GM12878 (cell line): Measurements from ENCODE around the gene PPM1E. TPM values are rescaled to one million over a fixed set of nuclear protein-coding genes. Genes with fewer than 3 reads are reported as not detected.

Experiments
- ATAC-seq: fragments of 200-7000 bp; cut with Tn5 transposase; 3 replicates; pipeline ENCODE4 v1.9.1; 2020; ENCODE audit warnings: mild to moderate bottlenecking, moderate library complexity
- BruUV-seq: library from RNA; stranded (reverse); fragments of 400-500 nt; replicated peaks from 2 replicates; lab custom pipeline; 2021; lab: Mats Ljungman, UMichigan
- CTCF ChIA-PET: fragments of 300-600 bp; sonication (Branson Sonifier 250); formaldehyde crosslinking; extraction: SDS; loops from one replicate; lab custom pipeline; 2021; ENCODE audit warnings: inconsistent platforms; lab: Yijun Ruan, JAX
- POLR2A ChIA-PET: fragments of 350-600 bp; formaldehyde crosslinking; extraction: SDS; loops from one replicate; lab custom pipeline; 2021; ENCODE audit warnings: inconsistent platforms; lab: Charles Lee
- RAD21 ChIA-PET: fragments of 300-600 bp; sonication (Branson Sonifier 250); formaldehyde crosslinking; loops from one replicate; lab custom pipeline; 2023; ENCODE audit warnings: antibody characterized with exemption; ENCODE audit not compliant: unreplicated experiment; lab: Charles Lee
- SMC1A ChIA-PET: fragments of 300-600 bp; sonication (Branson Sonifier 250); formaldehyde crosslinking; loops from one replicate; lab custom pipeline; 2023; ENCODE audit not compliant: unreplicated experiment, uncharacterized antibody; lab: Charles Lee
- DNase-seq: peaks from one replicate; pipeline ENCODE4 v3.0.0-alpha.2; 2011; ENCODE audit warnings: low read depth, low spot score
- FAIRE-seq: peaks from 3 replicates; lab custom pipeline; 2011; peaks lifted over from hg19 to GRCh38; lab: Jason Lieb, UNC
- H2AFZ ChIP-seq: 2 replicates; pipeline ENCODE4 v1.6.0; 2011; ENCODE audit warnings: low read depth, low read length, control low read depth; ENCODE audit not compliant: control insufficient read depth
- H3K27ac ChIP-seq: 2 replicates; pipeline ENCODE4 v1.5.1; 2011; ENCODE audit warnings: control low read depth; ENCODE audit not compliant: control insufficient read depth, insufficient read depth
- H3K27me3 ChIP-seq, 2 experiments: replicated peaks in 1 of 2; 2 replicates each; pipeline versions ENCODE4 v1.6.0 to v1.6.1; 2011; ENCODE audit warnings: low read length in 1 of 2; ENCODE audit not compliant: control insufficient read depth in 2 of 2, insufficient read depth in 2 of 2
- H3K36me3 ChIP-seq, 2 experiments: 2 replicates each; pipeline ENCODE4 v1.5.1; 2011; ENCODE audit warnings: low read length in 1 of 2; ENCODE audit not compliant: control insufficient read depth in 2 of 2, insufficient read depth in 2 of 2
- H3K4me1 ChIP-seq: 2 replicates; pipeline ENCODE4 v1.6.1; 2011; ENCODE audit warnings: mild to moderate bottlenecking, low read length, moderate library complexity, mixed read lengths; ENCODE audit not compliant: control insufficient read depth, insufficient read depth
- H3K4me2 ChIP-seq: 2 replicates; pipeline ENCODE4 v1.6.0; 2011; ENCODE audit warnings: control low read depth; ENCODE audit not compliant: control insufficient read depth, insufficient read depth
- H3K4me3 ChIP-seq: fragments of 200-600 bp; sonication (generic); 2 replicates; pipeline ENCODE4 v1.5.1; 2016
- H3K79me2 ChIP-seq: 2 replicates; pipeline ENCODE4 v1.6.0; 2011; ENCODE audit warnings: low read length; ENCODE audit not compliant: control insufficient read depth, insufficient read depth
- H3K9ac ChIP-seq: 2 replicates; pipeline ENCODE4 v1.8.0; 2011; ENCODE audit warnings: low read length, control low read depth, mixed read lengths; ENCODE audit not compliant: control insufficient read depth, insufficient read depth
- H3K9me3 ChIP-seq: replicated peaks from 3 replicates; pipeline ENCODE4 v1.5.1; 2011; ENCODE audit warnings: mild to moderate bottlenecking, low read length; ENCODE audit not compliant: control insufficient read depth, insufficient read depth
- H4K20me1 ChIP-seq: 2 replicates; pipeline ENCODE4 v1.6.0; 2011; ENCODE audit not compliant: control insufficient read depth, insufficient read depth
- BMI1 ChIP-seq: fragments of 450-650 bp; IDR thresholded peaks from 2 replicates; pipeline ENCODE4 v1.6.1; 2016; ENCODE audit warnings: mild to moderate bottlenecking, moderate library complexity, borderline replicate concordance
- FOS ChIP-seq: IDR thresholded peaks from 3 replicates; pipeline ENCODE4 v1.6.1; 2011; ENCODE audit warnings: borderline replicate concordance; ENCODE audit not compliant: insufficient read length; ENCODE audit errors: extremely low read depth
- JUNB ChIP-seq: IDR thresholded peaks from 2 replicates; pipeline ENCODE4 v1.6.1; 2016; ENCODE audit warnings: antibody characterized with exemption, mild to moderate bottlenecking
- NR2C2 ChIP-seq: IDR thresholded peaks from 2 replicates; pipeline ENCODE4 v1.6.1; 2011; ENCODE audit warnings: borderline replicate concordance, low read depth; ENCODE audit not compliant: control insufficient read depth, insufficient read length
- PAX8 ChIP-seq: fragments of 450-650 bp; IDR thresholded peaks from 2 replicates; pipeline ENCODE4 v1.6.1; 2017; ENCODE audit warnings: mild to moderate bottlenecking, moderate library complexity
- RFX5 ChIP-seq: IDR thresholded peaks from 2 replicates; pipeline ENCODE4 v1.6.1; 2011; ENCODE audit warnings: low read depth, low read length, improper control_type of control experiment
- SIX5 ChIP-seq: IDR thresholded peaks from 2 replicates; pipeline ENCODE4 v1.6.1; 2011; ENCODE audit warnings: mild to moderate bottlenecking, low read depth, low read length, moderate library complexity; ENCODE audit not compliant: severe bottlenecking
- SMARCA5 ChIP-seq: fragments of 450-650 bp; IDR thresholded peaks from 2 replicates; pipeline ENCODE4 v1.6.1; 2017; ENCODE audit warnings: mild to moderate bottlenecking
- ZZZ3 ChIP-seq: IDR thresholded peaks from 2 replicates; pipeline ENCODE4 v1.6.1; 2011; ENCODE audit warnings: low read depth; ENCODE audit not compliant: control insufficient read depth, insufficient read length
- WGBS: methylation state at CpG from one replicate; pipeline ENCODE4 v1.1.6; 2016; ENCODE audit warnings: low lambda C conversion rate; ENCODE audit not compliant: insufficient replicate concordance, insufficient coverage; ENCODE audit errors: missing lambda C conversion rate; 5-methylcytosine and 5-hydroxymethylcytosine counted together
- in situ Hi-C: fragments of 300-500 bp; cut with MboI; formaldehyde crosslinking; loops from 9 replicates; pipeline ENCODE4 v1.14.3; 2018; ENCODE audit warnings: mixed read lengths
- intact Hi-C: fragments of 100-400 bp; cut with micrococcal nuclease; formaldehyde crosslinking; loops from one replicate; pipeline ENCODE4 v1.14.2; 2022; ENCODE audit not compliant: unreplicated experiment
- polyA plus RNA-seq, 11 experiments: library from polyadenylated mRNA; depleted of rRNA in 4 of 11; unstranded in 6 of 11; stranded (reverse) in 5 of 11; fragments of >200 nt; fragmentation: Nextera tagmentation in 4 of 11; fragmentation: Illumina TruSeq in 1 of 11; extraction: Ambion mirVana in 4 of 11; extraction: Trizol in 1 of 11; gene quantifications; 1 replicate in 1 of 11; 2 replicates in 10 of 11; pipeline versions ENCODE4 v1.2.1 to v1.2.3, GENCODE V29; 2011 to 2016; ENCODE audit warnings: inconsistent platforms in 2 of 11, missing spikeins in 2 of 11, low read depth in 1 of 11
- total RNA-seq, 4 experiments: library from RNA; depleted of rRNA in 3 of 4; stranded (reverse); fragments of >200 nt in 3 of 4; fragmentation: Illumina TruSeq in 1 of 4; extraction: Trizol in 1 of 4; gene quantifications; 2 replicates each; pipeline versions ENCODE4 v1.2.1 to v1.2.3, GENCODE V29; 2013 to 2021
- TF ChIP-seq, protein P1 (sequence below): fragments of 450-650 bp; IDR thresholded peaks from 2 replicates; pipeline ENCODE4 v1.6.1; 2017; ENCODE audit warnings: mild to moderate bottlenecking, low read depth, inconsistent platforms; ENCODE audit not compliant: poor library complexity, severe bottlenecking
- TF ChIP-seq, protein P2 (sequence below): fragments of 450-650 bp; IDR thresholded peaks from 2 replicates; pipeline ENCODE4 v1.6.1; 2014; ENCODE audit warnings: mild to moderate bottlenecking
- TF ChIP-seq, protein P3 (sequence below): IDR thresholded peaks from 2 replicates; pipeline ENCODE4 v1.6.1; 2012; ENCODE audit warnings: low read depth, low read length, improper control_type of control experiment
- TF ChIP-seq, protein P4 (sequence below): fragments of 450-650 bp; IDR thresholded peaks from 2 replicates; pipeline ENCODE4 v1.6.1; 2017; ENCODE audit warnings: mild to moderate bottlenecking, moderate library complexity

PPM1E gene
- total and polyA plus RNA-seq, 10 of the 15 experiments (the other 5 are each of a cell fraction or from before 2014, with no cell fraction given): 0.07 to 0.28 (median 0.16) TPM

DNA sequence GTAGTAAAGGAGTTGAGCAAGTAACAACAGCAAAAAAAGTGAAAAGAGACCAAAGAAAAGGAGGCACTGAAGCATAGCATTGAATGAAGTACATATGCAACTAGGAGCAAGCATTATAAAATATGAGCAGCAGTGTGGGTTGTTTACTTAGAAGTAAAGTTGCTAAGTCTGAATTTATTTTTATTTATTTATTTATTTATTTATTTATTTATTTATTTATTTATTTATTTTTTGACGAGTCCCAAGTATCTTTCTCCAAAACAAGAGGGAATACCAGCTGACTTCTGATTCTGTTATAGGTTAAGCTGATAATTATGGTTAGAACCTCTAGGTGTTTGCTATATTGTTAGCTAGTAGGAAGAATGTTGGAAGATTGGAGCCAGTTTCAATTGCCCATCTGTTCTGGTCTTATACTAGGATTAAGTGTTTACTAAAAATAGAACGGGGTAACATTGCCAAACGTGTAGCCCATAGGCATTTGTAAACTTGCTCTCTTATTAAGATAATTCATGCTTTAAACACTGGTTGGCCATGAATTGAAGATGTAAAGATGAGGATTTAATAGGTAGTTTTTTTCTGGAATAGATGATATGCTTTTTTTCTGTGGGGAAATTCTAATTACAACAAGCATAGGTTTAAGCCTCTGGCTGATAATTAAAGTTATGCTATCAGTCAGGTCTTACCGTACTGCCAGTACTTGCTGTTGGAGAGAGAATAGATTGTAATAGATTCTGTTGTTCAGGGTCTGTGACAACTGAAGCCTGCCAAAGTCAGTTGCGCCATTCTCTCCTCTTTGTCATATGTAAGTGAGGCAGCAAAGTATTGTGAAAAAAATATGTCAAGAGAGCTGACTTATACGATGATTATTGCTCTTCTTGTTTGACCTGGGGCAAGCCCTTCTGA lies 66.7 kb downstream of the PPM1E start (continued):
- TF ChIP-seq, protein P1, sequence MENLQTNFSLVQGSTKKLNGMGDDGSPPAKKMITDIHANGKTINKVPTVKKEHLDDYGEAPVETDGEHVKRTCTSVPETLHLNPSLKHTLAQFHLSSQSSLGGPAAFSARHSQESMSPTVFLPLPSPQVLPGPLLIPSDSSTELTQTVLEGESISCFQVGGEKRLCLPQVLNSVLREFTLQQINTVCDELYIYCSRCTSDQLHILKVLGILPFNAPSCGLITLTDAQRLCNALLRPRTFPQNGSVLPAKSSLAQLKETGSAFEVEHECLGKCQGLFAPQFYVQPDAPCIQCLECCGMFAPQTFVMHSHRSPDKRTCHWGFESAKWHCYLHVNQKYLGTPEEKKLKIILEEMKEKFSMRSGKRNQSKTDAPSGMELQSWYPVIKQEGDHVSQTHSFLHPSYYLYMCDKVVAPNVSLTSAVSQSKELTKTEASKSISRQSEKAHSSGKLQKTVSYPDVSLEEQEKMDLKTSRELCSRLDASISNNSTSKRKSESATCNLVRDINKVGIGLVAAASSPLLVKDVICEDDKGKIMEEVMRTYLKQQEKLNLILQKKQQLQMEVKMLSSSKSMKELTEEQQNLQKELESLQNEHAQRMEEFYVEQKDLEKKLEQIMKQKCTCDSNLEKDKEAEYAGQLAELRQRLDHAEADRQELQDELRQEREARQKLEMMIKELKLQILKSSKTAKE: no peak
- TF ChIP-seq FOS (no peak), NR2C2 (no peak)

DNA sequence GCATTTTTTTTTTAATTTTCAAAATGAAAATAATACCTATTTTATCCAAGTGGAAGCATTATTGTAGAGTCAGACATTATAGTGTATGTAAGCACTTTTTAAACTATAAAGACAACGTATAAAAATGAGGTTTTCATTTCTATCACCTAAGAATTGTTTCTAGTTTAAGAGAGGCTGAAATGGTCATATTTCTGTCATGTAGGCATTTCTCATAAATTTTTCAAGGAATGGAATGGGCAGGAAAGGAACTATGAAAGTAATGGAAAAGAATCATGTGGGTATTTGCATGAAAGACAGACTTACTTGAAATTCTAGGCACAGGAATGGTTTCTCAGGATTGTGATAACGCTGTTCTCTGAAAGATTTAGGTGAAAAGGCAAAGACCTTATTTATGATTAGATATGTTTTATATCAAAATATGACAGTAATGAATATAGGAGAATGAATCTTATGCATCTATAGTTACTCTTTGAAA lies 67.4 kb downstream of the PPM1E start:
- H3K4me2 ChIP-seq: no peak overlapping the region
- no peaks in the 10 kb centered on the region for H4K20me1 ChIP-seq
- ChIA-PET RAD21 (no interaction called here), POLR2A (no interaction called here), CTCF (no interaction called here), SMC1A (no interaction called here)
- H3K27me3 ChIP-seq: no peaks in the 10 kb centered on the region
- H3K36me3 ChIP-seq: no peaks in the 10 kb centered on the region
- H3K27ac ChIP-seq: no peak overlapping the region
- in situ Hi-C loops (no loop called here), intact Hi-C loops (no loop called here)
- H2AFZ ChIP-seq: no peak overlapping the region
- FAIRE-seq (no peak), ATAC-seq (no peak), DNase-seq (no peak)
- H3K9me3 ChIP-seq: no peaks in the 10 kb centered on the region
- WGBS: 66% methylated on average over 2 of the region's 2 CpGs
- no peak overlapping the region for H3K9ac ChIP-seq
- H3K79me2 ChIP-seq: no peaks in the 10 kb centered on the region
- H3K4me1 ChIP-seq: no peaks in the 10 kb centered on the region
- no TSS peak for BruUV-seq
- no peak overlapping the region for H3K4me3 ChIP-seq
- TF ChIP-seq SMARCA5 (no peak), RFX5 (no peak), PAX8 (no peak), BMI1 (no peak), ZZZ3 (no peak), JUNB (no peak), SIX5 (no peak)
- TF ChIP-seq, protein P2, sequence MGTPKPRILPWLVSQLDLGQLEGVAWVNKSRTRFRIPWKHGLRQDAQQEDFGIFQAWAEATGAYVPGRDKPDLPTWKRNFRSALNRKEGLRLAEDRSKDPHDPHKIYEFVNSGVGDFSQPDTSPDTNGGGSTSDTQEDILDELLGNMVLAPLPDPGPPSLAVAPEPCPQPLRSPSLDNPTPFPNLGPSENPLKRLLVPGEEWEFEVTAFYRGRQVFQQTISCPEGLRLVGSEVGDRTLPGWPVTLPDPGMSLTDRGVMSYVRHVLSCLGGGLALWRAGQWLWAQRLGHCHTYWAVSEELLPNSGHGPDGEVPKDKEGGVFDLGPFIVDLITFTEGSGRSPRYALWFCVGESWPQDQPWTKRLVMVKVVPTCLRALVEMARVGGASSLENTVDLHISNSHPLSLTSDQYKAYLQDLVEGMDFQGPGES: no peak
- TF ChIP-seq, protein P3, sequence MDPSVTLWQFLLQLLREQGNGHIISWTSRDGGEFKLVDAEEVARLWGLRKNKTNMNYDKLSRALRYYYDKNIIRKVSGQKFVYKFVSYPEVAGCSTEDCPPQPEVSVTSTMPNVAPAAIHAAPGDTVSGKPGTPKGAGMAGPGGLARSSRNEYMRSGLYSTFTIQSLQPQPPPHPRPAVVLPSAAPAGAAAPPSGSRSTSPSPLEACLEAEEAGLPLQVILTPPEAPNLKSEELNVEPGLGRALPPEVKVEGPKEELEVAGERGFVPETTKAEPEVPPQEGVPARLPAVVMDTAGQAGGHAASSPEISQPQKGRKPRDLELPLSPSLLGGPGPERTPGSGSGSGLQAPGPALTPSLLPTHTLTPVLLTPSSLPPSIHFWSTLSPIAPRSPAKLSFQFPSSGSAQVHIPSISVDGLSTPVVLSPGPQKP: no peak
- TF ChIP-seq, protein P4, sequence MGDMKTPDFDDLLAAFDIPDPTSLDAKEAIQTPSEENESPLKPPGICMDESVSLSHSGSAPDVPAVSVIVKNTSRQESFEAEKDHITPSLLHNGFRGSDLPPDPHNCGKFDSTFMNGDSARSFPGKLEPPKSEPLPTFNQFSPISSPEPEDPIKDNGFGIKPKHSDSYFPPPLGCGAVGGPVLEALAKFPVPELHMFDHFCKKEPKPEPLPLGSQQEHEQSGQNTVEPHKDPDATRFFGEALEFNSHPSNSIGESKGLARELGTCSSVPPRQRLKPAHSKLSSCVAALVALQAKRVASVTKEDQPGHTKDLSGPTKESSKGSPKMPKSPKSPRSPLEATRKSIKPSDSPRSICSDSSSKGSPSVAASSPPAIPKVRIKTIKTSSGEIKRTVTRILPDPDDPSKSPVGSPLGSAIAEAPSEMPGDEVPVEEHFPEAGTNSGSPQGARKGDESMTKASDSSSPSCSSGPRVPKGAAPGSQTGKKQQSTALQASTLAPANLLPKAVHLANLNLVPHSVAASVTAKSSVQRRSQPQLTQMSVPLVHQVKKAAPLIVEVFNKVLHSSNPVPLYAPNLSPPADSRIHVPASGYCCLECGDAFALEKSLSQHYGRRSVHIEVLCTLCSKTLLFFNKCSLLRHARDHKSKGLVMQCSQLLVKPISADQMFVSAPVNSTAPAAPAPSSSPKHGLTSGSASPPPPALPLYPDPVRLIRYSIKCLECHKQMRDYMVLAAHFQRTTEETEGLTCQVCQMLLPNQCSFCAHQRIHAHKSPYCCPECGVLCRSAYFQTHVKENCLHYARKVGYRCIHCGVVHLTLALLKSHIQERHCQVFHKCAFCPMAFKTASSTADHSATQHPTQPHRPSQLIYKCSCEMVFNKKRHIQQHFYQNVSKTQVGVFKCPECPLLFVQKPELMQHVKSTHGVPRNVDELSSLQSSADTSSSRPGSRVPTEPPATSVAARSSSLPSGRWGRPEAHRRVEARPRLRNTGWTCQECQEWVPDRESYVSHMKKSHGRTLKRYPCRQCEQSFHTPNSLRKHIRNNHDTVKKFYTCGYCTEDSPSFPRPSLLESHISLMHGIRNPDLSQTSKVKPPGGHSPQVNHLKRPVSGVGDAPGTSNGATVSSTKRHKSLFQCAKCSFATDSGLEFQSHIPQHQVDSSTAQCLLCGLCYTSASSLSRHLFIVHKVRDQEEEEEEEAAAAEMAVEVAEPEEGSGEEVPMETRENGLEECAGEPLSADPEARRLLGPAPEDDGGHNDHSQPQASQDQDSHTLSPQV: no peak
